A673 (cell line): ENCODE data around the gene PKD2.

Experiments
- EZH2 ChIP-seq: fragments of 200-600 bp; sonication (generic); IDR thresholded peaks from 2 replicates; pipeline ENCODE4 v1.6.1; 2017; ENCODE audit warnings: borderline replicate concordance, low read depth, mild to moderate bottlenecking, mixed read lengths, antibody characterized with exemption, low read length; ENCODE audit not compliant: poor library complexity, severe bottlenecking
- TF ChIP-seq, protein P1 (sequence below): fragments of 300-800, 200-600 bp; sonication (generic); conservative IDR thresholded peaks from 2 replicates; pipeline ENCODE4 v1.5.1; 2017; ENCODE audit warnings: low read depth, mild to moderate bottlenecking, antibody characterized with exemption, low read length, moderate library complexity, mixed read lengths

GRCh38 chr4:88078579-88078978 lies 71.1 kb downstream of the PKD2 start:
- TF ChIP-seq, protein P1, sequence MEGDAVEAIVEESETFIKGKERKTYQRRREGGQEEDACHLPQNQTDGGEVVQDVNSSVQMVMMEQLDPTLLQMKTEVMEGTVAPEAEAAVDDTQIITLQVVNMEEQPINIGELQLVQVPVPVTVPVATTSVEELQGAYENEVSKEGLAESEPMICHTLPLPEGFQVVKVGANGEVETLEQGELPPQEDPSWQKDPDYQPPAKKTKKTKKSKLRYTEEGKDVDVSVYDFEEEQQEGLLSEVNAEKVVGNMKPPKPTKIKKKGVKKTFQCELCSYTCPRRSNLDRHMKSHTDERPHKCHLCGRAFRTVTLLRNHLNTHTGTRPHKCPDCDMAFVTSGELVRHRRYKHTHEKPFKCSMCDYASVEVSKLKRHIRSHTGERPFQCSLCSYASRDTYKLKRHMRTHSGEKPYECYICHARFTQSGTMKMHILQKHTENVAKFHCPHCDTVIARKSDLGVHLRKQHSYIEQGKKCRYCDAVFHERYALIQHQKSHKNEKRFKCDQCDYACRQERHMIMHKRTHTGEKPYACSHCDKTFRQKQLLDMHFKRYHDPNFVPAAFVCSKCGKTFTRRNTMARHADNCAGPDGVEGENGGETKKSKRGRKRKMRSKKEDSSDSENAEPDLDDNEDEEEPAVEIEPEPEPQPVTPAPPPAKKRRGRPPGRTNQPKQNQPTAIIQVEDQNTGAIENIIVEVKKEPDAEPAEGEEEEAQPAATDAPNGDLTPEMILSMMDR = no peak
- no peak for TF ChIP-seq EZH2
